Caco-2 (cell line): Measurements from ENCODE around the gene B9D2. TPM values are rescaled to one million over a fixed set of nuclear protein-coding genes. Genes with fewer than 3 reads are reported as not detected.

ENCODE experiments used
- BruUV-seq: library from RNA; stranded (reverse); fragments of 400-500 nt; replicated peaks from 2 replicates; lab custom pipeline; 2021; lab: Mats Ljungman, UMichigan
- CTCF ChIA-PET: fragments of 300-600 bp; sonication (Branson Sonifier 250); formaldehyde crosslinking; loops from one replicate; lab custom pipeline; 2022; ENCODE audit warnings: antibody characterized with exemption; lab: Charles Lee
- POLR2A ChIA-PET: fragments of 300-600 bp; sonication (Branson Sonifier 250); formaldehyde crosslinking; loops from one replicate; lab custom pipeline; 2022; ENCODE audit warnings: antibody characterized with exemption; lab: Charles Lee
- DNase-seq, 2 experiments: peaks; one replicate each; pipeline versions ENCODE4 v3.0.0 to v3.0.0-alpha.2; 2020 to 2022
- H3K27me3 ChIP-seq: replicated peaks from 2 replicates; pipeline ENCODE4 v1.6.0; 2011; ENCODE audit warnings: low read length; ENCODE audit not compliant: control insufficient read depth, insufficient read depth
- H3K36me3 ChIP-seq: 2 replicates; pipeline ENCODE4 v1.5.1; 2011; ENCODE audit warnings: low read length; ENCODE audit not compliant: control insufficient read depth, insufficient read depth
- H3K4me1 ChIP-seq: fragments of 250-450 bp; sonication (Bioruptor Pico); 2 replicates; pipeline ENCODE4 v1.5.1; 2020; ENCODE audit warnings: mild to moderate bottlenecking
- H3K4me3 ChIP-seq: 2 replicates; pipeline ENCODE4 v1.5.1; 2011; ENCODE audit warnings: low read depth, mild to moderate bottlenecking, control low read depth, low read length
- H3K9me3 ChIP-seq: fragments of 250-450 bp; sonication (Bioruptor Pico); 2 replicates; pipeline ENCODE4 v1.5.1; 2020; ENCODE audit warnings: mild to moderate bottlenecking, moderate library complexity
- H3K27ac Mint-ChIP-seq: one replicate; pipeline ENCODE4 v1.8.0; 2022; ENCODE audit warnings: mixed read lengths; ENCODE audit not compliant: unreplicated experiment
- H3K27me3 Mint-ChIP-seq: one replicate; pipeline ENCODE4 v1.8.0; 2022; ENCODE audit warnings: mixed read lengths; ENCODE audit not compliant: insufficient read depth, unreplicated experiment
- H3K36me3 Mint-ChIP-seq: one replicate; pipeline ENCODE4 v1.8.0; 2022; ENCODE audit warnings: mild to moderate bottlenecking, mixed read lengths; ENCODE audit not compliant: insufficient read depth, unreplicated experiment
- H3K4me1 Mint-ChIP-seq: one replicate; pipeline ENCODE4 v1.8.0; 2022; ENCODE audit warnings: low read depth, mixed read lengths; ENCODE audit not compliant: unreplicated experiment
- H3K4me3 Mint-ChIP-seq: one replicate; pipeline ENCODE4 v1.8.0; 2022; ENCODE audit warnings: mild to moderate bottlenecking, moderate library complexity, mixed read lengths; ENCODE audit not compliant: unreplicated experiment
- H3K9me3 Mint-ChIP-seq: one replicate; pipeline ENCODE4 v1.8.0; 2022; ENCODE audit warnings: mixed read lengths; ENCODE audit not compliant: unreplicated experiment
- intact Hi-C: fragments of 100-400 bp; cut with micrococcal nuclease; formaldehyde crosslinking; loops from one replicate; pipeline ENCODE4 v1.10.0; 2022; ENCODE audit not compliant: unreplicated experiment
- total RNA-seq: library from RNA; stranded (reverse); gene quantifications from 2 replicates; pipeline ENCODE4 v1.2.3, GENCODE V29; 2022
- TF ChIP-seq, protein P1 (sequence below), 2 experiments: fragments of 200-600 bp in 1 of 2; IDR thresholded peaks; 1 replicate in 1 of 2; 2 replicates in 1 of 2; pipeline versions ENCODE4 v1.5.1 to v1.8.0; 2011 to 2022; ENCODE audit warnings: antibody characterized with exemption in 1 of 2, control low read depth in 1 of 2, inconsistent platforms in 1 of 2, low read depth in 1 of 2, low read length in 1 of 2, mild to moderate bottlenecking in 1 of 2, moderate library complexity in 1 of 2; ENCODE audit not compliant: insufficient read depth in 1 of 2, severe bottlenecking in 1 of 2, unreplicated experiment in 1 of 2

Gene B9D2
- total RNA-seq, 1 experiment from 2014 or later: 3.6 TPM

DNA sequence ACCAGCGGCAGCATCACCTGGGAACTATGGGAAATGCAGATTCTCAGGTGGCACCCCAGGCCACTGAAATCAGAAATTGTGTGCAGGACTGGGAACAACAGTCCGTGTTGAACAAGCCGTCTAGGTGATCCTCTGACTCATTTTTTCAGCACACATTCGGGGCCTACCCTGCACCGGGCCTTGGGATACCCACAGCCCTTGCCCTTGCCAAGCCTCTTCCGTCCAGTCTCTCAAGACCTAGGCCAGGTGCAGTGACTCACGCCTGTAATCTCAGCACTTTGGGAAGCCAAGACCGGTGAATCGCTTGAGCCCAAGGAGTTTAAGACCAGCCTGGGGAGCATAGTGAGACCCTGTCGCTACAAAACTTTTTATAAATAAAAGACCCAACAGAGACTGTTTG, 28.5 kb downstream of the B9D2 start:
- no peak overlapping the region for H3K27ac Mint-ChIP-seq
- peaks cover 4% of the 10 kb centered on the region for H3K36me3 Mint-ChIP-seq
- H3K4me1 Mint-ChIP-seq: no peaks in the 10 kb centered on the region
- no peaks in the 10 kb centered on the region for H3K36me3 ChIP-seq
- no peak overlapping the region for H3K4me3 ChIP-seq
- ChIA-PET POLR2A (no interaction called here), CTCF (no interaction called here)
- intact Hi-C loops: no loop called here
- H3K4me3 Mint-ChIP-seq: no peak overlapping the region
- BruUV-seq: no TSS peak
- no peaks in the 10 kb centered on the region for H3K9me3 ChIP-seq
- TF ChIP-seq, protein P1, sequence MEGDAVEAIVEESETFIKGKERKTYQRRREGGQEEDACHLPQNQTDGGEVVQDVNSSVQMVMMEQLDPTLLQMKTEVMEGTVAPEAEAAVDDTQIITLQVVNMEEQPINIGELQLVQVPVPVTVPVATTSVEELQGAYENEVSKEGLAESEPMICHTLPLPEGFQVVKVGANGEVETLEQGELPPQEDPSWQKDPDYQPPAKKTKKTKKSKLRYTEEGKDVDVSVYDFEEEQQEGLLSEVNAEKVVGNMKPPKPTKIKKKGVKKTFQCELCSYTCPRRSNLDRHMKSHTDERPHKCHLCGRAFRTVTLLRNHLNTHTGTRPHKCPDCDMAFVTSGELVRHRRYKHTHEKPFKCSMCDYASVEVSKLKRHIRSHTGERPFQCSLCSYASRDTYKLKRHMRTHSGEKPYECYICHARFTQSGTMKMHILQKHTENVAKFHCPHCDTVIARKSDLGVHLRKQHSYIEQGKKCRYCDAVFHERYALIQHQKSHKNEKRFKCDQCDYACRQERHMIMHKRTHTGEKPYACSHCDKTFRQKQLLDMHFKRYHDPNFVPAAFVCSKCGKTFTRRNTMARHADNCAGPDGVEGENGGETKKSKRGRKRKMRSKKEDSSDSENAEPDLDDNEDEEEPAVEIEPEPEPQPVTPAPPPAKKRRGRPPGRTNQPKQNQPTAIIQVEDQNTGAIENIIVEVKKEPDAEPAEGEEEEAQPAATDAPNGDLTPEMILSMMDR (IDR thresholded peaks at IDR 0.05; ENCODE audit: insufficient read depth in 1 of 2, low read depth in 1 of 2, low read length in 1 of 2, severe bottlenecking in 1 of 2, unreplicated experiment in 1 of 2): no peak
- DNase-seq: no peak
- H3K27me3 ChIP-seq: no peaks in the 10 kb centered on the region
- no peaks in the 10 kb centered on the region for H3K4me1 ChIP-seq
- no peaks in the 10 kb centered on the region for H3K9me3 Mint-ChIP-seq
- no peaks in the 10 kb centered on the region for H3K27me3 Mint-ChIP-seq

DNA sequence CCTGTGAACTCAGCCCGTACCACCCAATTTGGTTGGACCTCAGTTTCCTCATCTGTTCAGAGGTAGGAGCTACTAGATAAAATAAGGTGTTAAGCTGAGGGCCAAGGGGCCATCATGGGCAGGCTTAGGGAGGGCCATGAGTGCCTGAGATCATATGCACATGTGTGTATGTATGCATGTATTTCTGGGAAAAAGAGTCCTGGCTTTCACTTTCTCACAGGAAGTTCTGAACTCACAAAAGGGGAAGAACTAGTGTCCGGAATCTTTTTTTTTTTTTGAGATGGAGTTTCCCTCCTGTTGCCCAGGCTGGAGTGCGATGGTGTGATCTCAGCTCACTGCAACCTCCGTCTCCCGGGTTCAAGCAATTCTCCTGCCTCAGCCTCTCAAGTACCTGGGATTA, 29.2 kb downstream of the B9D2 start:
- no peaks in the 10 kb centered on the region for H3K9me3 ChIP-seq
- ChIA-PET CTCF (no interaction called here), POLR2A (no interaction called here)
- no peak overlapping the region for H3K4me3 ChIP-seq
- Mint-ChIP-seq H3K9me3 (no peaks in the 10 kb centered on the region), H3K27me3 (no peaks in the 10 kb centered on the region), H3K36me3 (peaks cover 4% of the 10 kb centered on the region), H3K27ac (no peak overlapping the region), H3K4me3 (no peak overlapping the region), H3K4me1 (no peaks in the 10 kb centered on the region)
- no peaks in the 10 kb centered on the region for H3K27me3 ChIP-seq
- intact Hi-C loops: no loop called here
- TF ChIP-seq, protein P1 (IDR thresholded peaks at IDR 0.05; ENCODE audit: insufficient read depth in 1 of 2, low read depth in 1 of 2, low read length in 1 of 2, severe bottlenecking in 1 of 2, unreplicated experiment in 1 of 2): no peak
- no TSS peak for BruUV-seq
- H3K36me3 ChIP-seq: no peaks in the 10 kb centered on the region
- no peaks in the 10 kb centered on the region for H3K4me1 ChIP-seq
- DNase-seq: no peak

DNA sequence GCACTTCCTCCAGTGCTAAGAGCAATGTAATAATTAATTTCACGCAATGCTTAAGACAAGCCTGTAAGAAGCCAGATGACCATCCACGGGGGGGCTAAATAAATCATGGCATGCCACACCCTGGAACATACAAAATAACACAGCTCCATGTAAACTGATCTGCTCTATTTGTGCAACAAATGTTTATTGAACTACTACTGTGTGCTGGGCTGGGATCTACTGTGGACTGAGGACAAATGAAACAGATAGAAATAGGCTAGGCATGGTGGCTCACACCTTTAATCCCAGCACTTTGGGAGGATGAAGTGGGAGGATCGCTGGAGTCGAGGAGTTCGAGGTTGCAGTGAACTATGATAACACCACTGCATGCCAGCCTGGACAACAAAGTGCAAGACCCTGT, 31.5 kb downstream of the B9D2 start:
- CTCF ChIA-PET: interaction anchor here (2.1 kb wide), 1 partner anchor 20 kb away, joined by 6 read pairs; no protein-coding TSS in a partner anchor
- H3K27me3 Mint-ChIP-seq: no peaks in the 10 kb centered on the region
- TF ChIP-seq, protein P1 (IDR thresholded peaks at IDR 0.05; ENCODE audit: insufficient read depth in 1 of 2, low read depth in 1 of 2, low read length in 1 of 2, severe bottlenecking in 1 of 2, unreplicated experiment in 1 of 2): no peak
- no peak overlapping the region for H3K4me3 Mint-ChIP-seq
- Histone ChIP-seq H3K36me3 (no peaks in the 10 kb centered on the region), H3K27me3 (no peaks in the 10 kb centered on the region), H3K9me3 (no peaks in the 10 kb centered on the region), H3K4me3 (no peak overlapping the region), H3K4me1 (no peaks in the 10 kb centered on the region)
- no peak overlapping the region for H3K27ac Mint-ChIP-seq
- BruUV-seq: no TSS peak
- intact Hi-C loops: no loop called here
- POLR2A ChIA-PET: no interaction called here
- no peak for DNase-seq
- H3K36me3 Mint-ChIP-seq: no peaks in the 10 kb centered on the region
- H3K4me1 Mint-ChIP-seq: no peaks in the 10 kb centered on the region
- no peaks in the 10 kb centered on the region for H3K9me3 Mint-ChIP-seq
